HG03469 (cell line): ENCODE results near the gene TEDC1.

ENCODE experiments used
- ATAC-seq: cut with Tn5 transposase; IDR thresholded peaks from one replicate; pipeline ENCODE4 v1.9.1; 2021; ENCODE audit warnings: mild to moderate bottlenecking, moderate library complexity, moderate number of reproducible peaks; ENCODE audit not compliant: unreplicated experiment

Gene TEDC1

GRCh38 chr14:105495101-105495989, 4.3 kb downstream of the TEDC1 start:
- ATAC-seq, result no peak

- no peak for ATAC-seq
These were observed 5.2 kb downstream of the TEDC1 start for GRCh38 chr14:105495990-105496830.

DNA sequence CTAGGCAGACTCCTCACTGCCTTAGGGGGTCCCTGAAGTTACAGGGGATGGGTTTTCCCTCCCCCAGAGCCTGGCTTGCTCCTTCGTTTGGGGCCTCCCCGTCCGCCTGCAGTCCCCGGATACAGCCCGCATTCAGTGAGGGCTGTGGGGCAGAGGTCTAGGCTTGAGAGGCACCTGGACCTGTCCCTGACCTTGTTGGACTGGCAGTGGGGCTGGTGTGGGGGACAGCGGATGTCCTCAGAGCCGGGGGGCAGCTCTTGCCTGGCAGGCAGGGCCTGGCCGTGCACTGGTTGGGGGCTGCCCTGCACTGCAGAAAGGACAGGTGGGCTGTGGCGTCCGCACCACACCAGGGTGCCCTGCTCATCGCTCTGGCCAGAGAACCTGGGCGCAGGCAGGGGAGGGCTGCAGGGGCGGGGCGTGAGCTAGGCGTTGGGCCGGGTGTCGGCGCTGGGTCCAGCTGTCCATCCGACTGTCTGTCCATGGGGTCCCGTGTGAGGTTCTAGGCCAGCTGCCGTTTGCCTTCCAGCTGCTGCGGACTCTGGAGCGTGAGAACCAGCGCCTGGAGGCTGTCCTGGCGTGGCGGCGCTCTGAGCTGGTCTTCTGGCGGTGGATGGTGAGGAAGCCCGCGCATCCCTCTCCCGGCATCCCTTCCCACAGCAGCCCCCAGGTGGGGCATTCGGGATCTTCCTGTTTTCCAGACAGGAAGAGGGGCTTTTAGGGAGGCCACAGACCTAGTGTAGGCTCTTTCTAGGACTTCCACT, 6.0 kb downstream of the TEDC1 start:
- no peak for ATAC-seq

DNA sequence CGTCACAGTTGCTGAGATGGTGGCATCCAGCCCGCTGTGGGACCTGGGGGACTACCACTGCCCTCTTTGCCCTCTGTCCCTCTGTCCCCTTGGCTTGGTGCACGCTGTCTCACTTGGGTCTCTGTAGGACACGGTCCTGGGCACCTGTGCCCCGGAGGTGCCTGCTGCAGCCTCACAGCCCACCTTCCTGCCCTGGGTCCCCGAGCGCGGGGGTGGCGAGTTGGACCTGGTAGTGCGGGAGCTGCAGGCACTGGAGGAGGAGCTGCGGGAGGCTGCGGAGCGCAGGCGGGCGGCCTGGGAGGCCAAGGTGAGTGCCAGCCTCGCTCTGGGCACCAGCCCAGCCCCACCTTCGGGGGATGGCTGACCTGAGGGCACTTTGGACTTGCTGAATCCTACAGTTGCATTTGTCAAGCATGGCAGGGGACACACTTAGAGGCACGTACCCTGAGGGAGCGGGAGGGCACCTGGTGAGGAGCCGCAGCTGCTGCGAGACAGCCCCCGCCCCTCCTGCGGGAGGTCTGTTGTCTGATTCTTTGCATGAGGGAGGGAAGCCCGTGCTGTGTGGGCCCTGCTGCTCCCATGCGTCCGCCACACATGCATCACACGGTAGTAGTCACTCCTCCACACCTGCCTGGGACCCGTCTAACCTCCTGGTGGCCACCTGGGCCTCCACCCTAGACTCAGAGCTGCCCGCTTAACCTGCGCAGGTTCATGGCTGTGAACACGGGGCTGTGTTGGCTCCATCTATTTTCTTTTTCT, 6.8 kb downstream of the TEDC1 start:
- no peak for ATAC-seq

DNA sequence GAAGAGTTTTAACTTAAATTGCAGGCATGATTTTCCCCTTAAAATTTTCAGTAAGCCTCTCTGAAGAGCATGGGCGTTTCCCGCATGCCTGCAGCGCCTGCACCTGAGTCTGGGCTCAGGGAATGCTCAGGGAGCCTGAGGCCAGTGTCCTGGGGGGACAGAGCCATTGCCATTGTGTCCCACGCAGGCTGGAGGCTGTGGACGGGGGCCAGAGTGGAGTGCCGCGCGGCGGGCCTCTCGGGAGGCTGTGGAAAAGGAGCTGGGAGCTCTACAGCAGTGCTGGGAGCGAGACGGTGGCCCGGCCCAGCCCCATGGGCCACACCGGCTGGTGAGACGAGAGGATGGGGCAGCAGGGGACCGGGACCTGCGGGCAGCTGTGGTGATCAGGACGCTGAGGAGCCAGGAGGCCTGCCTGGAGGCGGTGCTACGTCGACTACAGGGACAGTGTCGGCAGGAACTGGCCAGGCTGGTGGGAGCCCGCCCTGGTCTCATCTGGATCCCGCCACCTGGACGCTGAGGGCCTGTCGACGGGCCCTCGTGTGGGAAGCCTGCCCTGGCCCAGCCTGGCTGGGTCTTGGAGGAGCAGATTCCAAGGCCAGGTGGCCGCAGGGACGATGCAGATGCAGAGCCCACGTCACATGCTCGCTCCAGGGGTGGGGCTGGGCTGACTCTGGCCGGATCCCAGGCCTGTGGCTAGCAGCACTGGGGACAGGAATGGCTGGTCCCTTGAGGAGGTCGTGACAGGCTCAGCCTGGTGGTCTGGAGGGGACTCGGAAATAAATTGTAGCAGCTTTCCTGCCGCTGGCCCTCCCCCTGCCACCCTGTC, 7.6 kb downstream of the TEDC1 start:
- ATAC-seq, result no peak

DNA sequence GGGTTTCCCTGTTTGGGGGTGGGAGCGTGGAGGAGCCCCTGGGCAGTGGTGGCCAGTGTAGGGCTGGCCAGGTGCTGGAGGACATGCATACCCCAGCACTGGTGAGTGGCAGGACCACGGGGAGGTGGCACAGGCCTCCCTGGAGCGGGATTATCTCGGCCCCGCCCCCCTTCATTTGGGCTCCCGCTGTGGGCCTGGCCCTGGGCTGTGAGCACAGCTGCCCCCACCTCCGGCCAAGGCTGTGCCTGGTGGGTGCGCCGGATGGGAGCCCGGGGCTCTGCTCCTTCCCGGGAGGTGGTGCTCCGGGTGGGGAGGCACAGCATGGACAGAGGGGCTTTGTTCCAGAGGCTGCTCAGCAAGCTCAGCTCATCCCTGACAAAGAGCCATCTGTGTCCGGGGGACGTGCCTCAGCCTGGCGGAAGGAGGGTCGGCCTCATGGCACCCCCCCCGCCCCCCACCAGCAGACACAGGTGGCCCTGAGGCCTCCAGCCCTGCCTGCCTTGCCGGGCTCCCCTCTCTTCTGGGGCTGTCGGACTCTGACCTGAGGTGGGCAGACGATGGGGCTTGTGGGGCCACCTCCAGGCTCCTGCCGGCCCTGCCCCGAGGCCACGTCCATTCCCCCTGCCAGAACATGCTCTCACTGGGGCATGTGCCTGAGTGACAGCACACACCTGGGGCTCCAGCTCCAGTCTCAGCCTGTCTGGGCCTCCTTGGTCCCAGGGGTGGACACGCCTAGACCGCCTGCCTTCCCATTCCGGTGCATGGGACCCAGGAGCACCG, 8.4 kb downstream of the TEDC1 start:
- no peak for ATAC-seq

- ATAC-seq, result no peak
These were observed 9.1 kb downstream of the TEDC1 start for GRCh38 chr14:105500036-105500725.

DNA sequence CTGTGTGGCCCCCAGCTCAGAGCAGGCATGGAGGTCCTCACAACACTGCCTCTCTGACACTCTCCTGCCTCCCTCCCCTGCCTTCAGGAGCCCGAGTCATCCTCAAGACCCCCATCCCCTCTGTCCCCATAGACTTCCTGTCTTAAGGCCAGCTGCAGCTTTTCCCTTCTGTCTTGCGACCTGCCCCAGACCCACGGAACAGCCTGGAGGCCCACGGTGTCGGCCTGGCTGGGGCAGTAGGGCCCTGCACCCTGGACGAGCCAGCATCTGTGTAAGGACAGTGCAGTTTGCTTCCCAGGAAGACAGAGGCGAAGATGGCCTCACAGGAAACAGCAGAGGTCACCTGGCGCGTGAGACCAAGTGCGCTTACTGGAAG, 9.7 kb downstream of the TEDC1 start:
- no peak for ATAC-seq

- ATAC-seq, result no peak
These were observed 10.7 kb downstream of the TEDC1 start for GRCh38 chr14:105501504-105502291.

DNA sequence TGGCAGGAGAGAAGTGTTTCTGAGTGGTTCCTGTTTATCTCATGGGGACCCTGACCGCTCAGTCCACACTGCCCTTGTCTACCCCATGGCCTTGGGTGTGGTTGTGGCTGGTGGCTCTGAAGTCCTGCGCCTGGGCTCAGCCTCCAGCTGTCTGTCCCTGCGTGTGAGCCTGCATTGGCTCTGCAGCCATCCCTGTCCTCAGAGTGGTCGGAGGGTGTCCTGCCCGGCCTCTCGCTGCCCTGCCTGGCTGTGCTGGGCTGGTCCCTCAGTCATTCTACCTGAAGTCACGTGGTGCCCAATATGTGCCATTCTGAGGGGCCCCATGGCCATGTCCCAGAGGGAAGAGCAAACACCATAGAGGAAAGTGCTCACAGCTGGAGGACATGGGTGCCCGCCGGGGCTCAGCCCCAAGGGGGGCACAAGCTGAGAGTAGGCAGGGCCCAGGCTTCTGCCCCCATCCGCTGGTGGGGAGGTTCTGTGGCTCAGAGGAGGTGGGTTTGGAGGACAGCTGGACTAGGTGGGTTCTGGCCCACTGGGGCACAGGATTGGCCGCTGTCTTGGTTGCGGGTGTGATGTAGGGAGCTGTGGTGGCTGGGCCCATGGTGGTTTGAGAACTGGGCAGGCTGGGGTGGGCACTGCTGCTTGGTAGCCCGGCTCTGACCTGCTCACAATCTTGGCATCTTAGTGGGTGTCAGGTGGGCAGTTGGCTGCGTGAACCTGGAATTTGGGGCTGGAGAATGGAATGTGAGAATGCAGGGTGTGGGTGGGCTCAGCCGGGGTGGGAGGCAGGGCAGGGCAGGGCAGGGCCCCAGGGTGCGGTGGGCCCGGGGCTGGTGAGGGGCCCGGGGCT, 11.6 kb downstream of the TEDC1 start:
- ATAC-seq, result no peak

DNA sequence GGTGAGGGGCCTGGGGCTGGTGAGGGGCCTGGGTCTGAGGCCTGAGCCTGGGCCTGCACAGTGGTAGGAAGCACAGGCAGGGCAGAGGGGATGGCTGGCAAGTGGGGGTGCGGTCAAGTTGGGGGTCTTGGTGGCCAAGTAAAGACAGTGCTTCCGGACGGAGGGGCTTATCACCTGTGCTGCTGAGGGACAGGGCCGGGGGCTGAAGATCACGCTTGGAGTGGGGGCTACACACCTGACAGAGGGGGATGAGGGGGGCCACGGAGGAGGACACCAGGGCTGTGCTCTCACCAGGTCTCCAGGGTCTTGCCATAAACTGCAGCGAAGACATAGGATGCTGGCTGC, 12.2 kb downstream of the TEDC1 start:
- ATAC-seq, result no peak

DNA sequence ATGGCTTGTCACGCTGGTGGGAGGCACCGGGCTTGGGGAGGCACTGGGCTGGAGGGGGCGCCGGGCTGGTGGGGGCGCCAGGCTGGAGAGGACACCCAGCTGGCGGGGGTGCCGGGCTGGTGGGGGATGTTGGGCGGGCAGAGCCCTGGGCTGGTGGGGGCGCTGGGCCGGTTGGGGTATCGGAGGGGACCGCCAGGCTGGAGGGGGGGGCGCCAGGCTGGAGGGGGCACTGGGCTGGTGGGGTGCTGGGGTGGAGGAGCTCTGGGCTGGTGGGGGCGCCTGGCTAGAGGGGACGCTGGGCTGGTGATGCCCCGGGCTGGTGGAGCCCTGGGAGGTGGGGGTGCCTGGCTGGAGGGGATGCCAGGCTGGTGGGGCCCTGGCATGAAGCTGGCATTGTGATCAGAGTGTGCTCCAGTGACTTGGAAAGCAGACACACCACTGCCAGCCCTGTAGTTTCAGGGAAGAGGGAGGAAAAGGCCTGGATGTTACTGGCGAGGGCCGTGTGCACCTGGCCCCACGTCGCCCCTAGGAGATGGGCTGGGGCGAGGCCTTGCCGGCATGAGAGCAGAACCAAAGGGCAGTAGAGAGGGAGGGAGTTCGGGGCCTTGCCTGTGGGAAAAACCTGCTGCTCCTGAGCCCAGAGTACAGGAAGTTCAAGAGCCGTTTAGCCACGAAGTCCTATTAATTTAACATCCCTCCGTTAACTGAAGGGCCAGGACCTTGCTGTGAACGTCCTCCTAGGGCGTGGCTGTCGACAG, 13.1 kb downstream of the TEDC1 start:
- no peak for ATAC-seq

DNA sequence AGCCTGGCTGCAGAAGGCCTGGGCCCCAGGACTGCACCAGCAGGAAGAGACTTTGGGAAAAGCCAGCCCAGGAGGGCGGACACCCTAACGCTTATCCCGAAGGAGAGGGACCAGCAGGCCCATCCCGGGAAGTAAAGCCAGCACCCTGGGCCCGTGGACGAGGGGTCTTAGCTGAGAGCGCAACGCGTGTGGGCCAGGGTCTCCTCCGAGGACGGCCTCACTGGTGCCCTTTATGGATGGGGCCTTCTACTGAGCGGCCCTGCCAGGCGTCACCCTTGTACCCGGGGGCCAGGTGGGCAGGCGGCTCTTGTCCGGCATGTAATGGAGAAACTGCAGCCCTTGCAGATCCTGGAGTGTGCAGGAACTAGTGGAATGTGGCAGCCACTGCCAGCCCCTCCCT, 14.1 kb downstream of the TEDC1 start:
- no peak for ATAC-seq

DNA sequence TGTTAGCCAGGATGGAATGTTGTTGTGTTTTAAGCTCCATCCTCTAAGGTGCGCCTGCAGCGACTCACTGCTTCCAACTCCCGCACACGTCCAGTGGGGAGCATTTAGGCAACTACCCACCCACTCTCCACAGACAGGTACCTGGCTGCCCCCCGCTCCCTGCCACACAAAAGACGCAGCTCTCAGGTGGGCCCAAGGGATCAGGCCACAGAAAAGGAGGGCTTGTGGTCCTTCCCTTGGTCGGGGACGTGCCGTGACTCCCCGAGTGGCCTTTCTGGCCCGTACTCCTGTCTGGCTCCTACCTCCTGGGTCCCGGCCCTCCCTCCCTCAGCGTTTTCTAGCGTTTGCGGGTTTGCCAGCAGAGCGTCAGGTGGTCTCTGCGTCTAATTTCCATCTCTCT, 16.2 kb downstream of the TEDC1 start:
- ATAC-seq, result no peak

GRCh38 chr14:105508069-105508468, 17.0 kb downstream of the TEDC1 start:
- no peak for ATAC-seq

GRCh38 chr14:105508601-105509000, 17.6 kb downstream of the TEDC1 start:
- ATAC-seq, result no peak
